ENCODE data around the gene BTNL8. TPM values are rescaled to one million over a fixed set of nuclear protein-coding genes. Genes with fewer than 3 reads are reported as not detected.

Gene BTNL8
- total and polyA plus RNA-seq, 2 donors (not counting 3 experiments of a cell fraction or from before 2014, with no cell fraction given), result not detected

- no peak for DNase-seq (ENCODE audit: low read depth, low spot score)
- no peak overlapping the region for H2AFZ ChIP-seq (ENCODE audit: low read depth, low read length)
- intact Hi-C loops (cut with micrococcal nuclease), result no loop called here
- ChIA-PET POLR2A (no interaction called here), CTCF (no interaction called here)
- BruUV-seq (replicated peaks), result no TSS peak
- TF ChIP-seq, protein P1, sequence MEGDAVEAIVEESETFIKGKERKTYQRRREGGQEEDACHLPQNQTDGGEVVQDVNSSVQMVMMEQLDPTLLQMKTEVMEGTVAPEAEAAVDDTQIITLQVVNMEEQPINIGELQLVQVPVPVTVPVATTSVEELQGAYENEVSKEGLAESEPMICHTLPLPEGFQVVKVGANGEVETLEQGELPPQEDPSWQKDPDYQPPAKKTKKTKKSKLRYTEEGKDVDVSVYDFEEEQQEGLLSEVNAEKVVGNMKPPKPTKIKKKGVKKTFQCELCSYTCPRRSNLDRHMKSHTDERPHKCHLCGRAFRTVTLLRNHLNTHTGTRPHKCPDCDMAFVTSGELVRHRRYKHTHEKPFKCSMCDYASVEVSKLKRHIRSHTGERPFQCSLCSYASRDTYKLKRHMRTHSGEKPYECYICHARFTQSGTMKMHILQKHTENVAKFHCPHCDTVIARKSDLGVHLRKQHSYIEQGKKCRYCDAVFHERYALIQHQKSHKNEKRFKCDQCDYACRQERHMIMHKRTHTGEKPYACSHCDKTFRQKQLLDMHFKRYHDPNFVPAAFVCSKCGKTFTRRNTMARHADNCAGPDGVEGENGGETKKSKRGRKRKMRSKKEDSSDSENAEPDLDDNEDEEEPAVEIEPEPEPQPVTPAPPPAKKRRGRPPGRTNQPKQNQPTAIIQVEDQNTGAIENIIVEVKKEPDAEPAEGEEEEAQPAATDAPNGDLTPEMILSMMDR (IDR thresholded peaks at IDR 0.05; ENCODE audit: extremely low read depth in 1 of 2, insufficient read depth in 1 of 2, low read depth in 1 of 2, low read length in 2 of 2), result no peak
- no peaks in the 10 kb centered on the region for H4K20me1 ChIP-seq (replicated peaks; ENCODE audit: control insufficient read depth, extremely low read depth, insufficient read depth, low read length)
- H3K9ac ChIP-seq (replicated peaks; ENCODE audit: extremely low read depth, insufficient read depth, low read length), result no peak overlapping the region
- no peaks in the 10 kb centered on the region for H3K27me3 ChIP-seq (ENCODE audit: control insufficient read depth in 2 of 2, insufficient read depth in 2 of 2, low read length in 2 of 2)
- peaks cover 5% of the 10 kb centered on the region for H3K9me3 ChIP-seq (replicated peaks; ENCODE audit: control insufficient read depth, insufficient read depth, low read length)
- no peak overlapping the region for H3K4me3 ChIP-seq (replicated peaks in 1 of 3; ENCODE audit: insufficient read depth in 1 of 3, low read depth in 1 of 3, low read length in 3 of 3)
- H3K79me2 ChIP-seq (ENCODE audit: control insufficient read depth, insufficient read depth, low read length), result no peaks in the 10 kb centered on the region
- no peak overlapping the region for H3K27ac ChIP-seq (ENCODE audit: insufficient read depth, low read depth, low read length)
- H3K4me1 ChIP-seq (ENCODE audit: control insufficient read depth, extremely low read depth, insufficient read depth, low read length), result no peaks in the 10 kb centered on the region
- no peak overlapping the region for H3K4me2 ChIP-seq (ENCODE audit: insufficient read depth, low read length)
- no peaks in the 10 kb centered on the region for H3K36me3 ChIP-seq (ENCODE audit: control insufficient read depth in 2 of 2, extremely low read depth in 1 of 2, insufficient read depth in 2 of 2, low read length in 2 of 2)
- H3K9me1 ChIP-seq (replicated peaks; ENCODE audit: control insufficient read depth, extremely low read depth, insufficient read depth, low read length), result no peaks in the 10 kb centered on the region
- dilution Hi-C loops (cut with MboI; ENCODE audit: extremely low pct_ligation_motif_present, low sequenced_read_pairs), result no loop called here
- FAIRE-seq, result no peak
These were observed 33.7 kb downstream of the BTNL8 start for GRCh38 chr5:180932660-180933059.

DNA sequence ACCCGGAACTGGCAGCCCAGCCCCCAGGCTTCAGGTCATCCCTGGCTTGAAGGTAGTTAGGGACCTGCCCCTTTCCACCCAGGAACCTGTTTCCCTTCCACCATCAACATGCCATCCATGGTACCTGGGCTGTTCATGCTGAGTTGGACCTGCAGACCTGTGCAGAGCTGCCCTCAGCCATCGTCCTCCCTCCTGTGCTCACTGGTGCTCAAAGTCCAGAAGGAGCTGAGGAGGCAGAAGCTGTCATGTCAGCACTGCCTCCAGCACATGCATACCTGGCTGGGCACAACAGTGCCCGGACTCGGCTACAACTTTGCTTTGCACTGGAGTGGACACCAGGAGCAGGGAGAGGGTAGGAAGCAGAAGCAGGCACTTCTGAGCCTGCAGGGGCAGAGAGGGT lies 36.2 kb downstream of the BTNL8 start:
- Histone ChIP-seq H3K36me3 (ENCODE audit: control insufficient read depth in 2 of 2, extremely low read depth in 1 of 2, insufficient read depth in 2 of 2, low read length in 2 of 2) (no peaks in the 10 kb centered on the region), H3K27ac (ENCODE audit: insufficient read depth, low read depth, low read length) (no peak overlapping the region), H3K4me3 (replicated peaks in 1 of 3; ENCODE audit: insufficient read depth in 1 of 3, low read depth in 1 of 3, low read length in 3 of 3) (no peak overlapping the region), H3K9ac (replicated peaks; ENCODE audit: extremely low read depth, insufficient read depth, low read length) (no peak overlapping the region), H3K4me2 (ENCODE audit: insufficient read depth, low read length) (no peak overlapping the region), H3K9me1 (replicated peaks; ENCODE audit: control insufficient read depth, extremely low read depth, insufficient read depth, low read length) (no peaks in the 10 kb centered on the region), H4K20me1 (replicated peaks; ENCODE audit: control insufficient read depth, extremely low read depth, insufficient read depth, low read length) (no peaks in the 10 kb centered on the region), H3K4me1 (ENCODE audit: control insufficient read depth, extremely low read depth, insufficient read depth, low read length) (no peaks in the 10 kb centered on the region), H3K27me3 (ENCODE audit: control insufficient read depth in 2 of 2, insufficient read depth in 2 of 2, low read length in 2 of 2) (no peaks in the 10 kb centered on the region), H3K9me3 (replicated peaks; ENCODE audit: control insufficient read depth, insufficient read depth, low read length) (peaks cover 5% of the 10 kb centered on the region), H2AFZ (ENCODE audit: low read depth, low read length) (no peak overlapping the region), H3K79me2 (ENCODE audit: control insufficient read depth, insufficient read depth, low read length) (no peaks in the 10 kb centered on the region)
- no TSS peak for BruUV-seq (replicated peaks)
- CTCF ChIA-PET, result no interaction called here
- dilution Hi-C loops (cut with MboI; ENCODE audit: extremely low pct_ligation_motif_present, low sequenced_read_pairs) (no loop called here), intact Hi-C loops (cut with micrococcal nuclease) (no loop called here)
- no peak for FAIRE-seq
- POLR2A ChIA-PET, result no interaction called here
- TF ChIP-seq POLR2A (IDR thresholded peaks at IDR 0.05; ENCODE audit: low read depth, low read length) (no peak), MYC (IDR thresholded peaks at IDR 0.05; ENCODE audit: low read depth, low read length) (no peak), EZH2 (IDR thresholded peaks at IDR 0.05; ENCODE audit: borderline replicate concordance, low read depth, low read length, severe bottlenecking) (no peak), FOS (IDR thresholded peaks at IDR 0.05; ENCODE audit: borderline replicate concordance, insufficient read depth, low read length) (no peak), JUN (IDR thresholded peaks at IDR 0.05; ENCODE audit: borderline replicate concordance, insufficient read depth, insufficient read length, low read depth) (no peak), POLR2AphosphoS5 (IDR thresholded peaks at IDR 0.05; ENCODE audit: insufficient read depth, low read depth, low read length) (no peak), GATA2 (IDR thresholded peaks at IDR 0.05; ENCODE audit: insufficient read depth, insufficient read length, low read depth, low read length) (no peak)
- TF ChIP-seq, protein P2, sequence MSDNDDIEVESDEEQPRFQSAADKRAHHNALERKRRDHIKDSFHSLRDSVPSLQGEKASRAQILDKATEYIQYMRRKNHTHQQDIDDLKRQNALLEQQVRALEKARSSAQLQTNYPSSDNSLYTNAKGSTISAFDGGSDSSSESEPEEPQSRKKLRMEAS (IDR thresholded peaks at IDR 0.05; ENCODE audit: insufficient read depth, insufficient read length), result no peak
- TF ChIP-seq, protein P1 (IDR thresholded peaks at IDR 0.05; ENCODE audit: extremely low read depth in 1 of 2, insufficient read depth in 1 of 2, low read depth in 1 of 2, low read length in 2 of 2), result no peak
- no peak for DNase-seq (ENCODE audit: low read depth, low spot score)
